ENCODE measurements around the gene SLCO4A1.

Gene SLCO4A1

GRCh38 chr20:62712606-62713005, 70.3 kb downstream of the SLCO4A1 start:
- TF ChIP-seq ZC3H10 (CRISPR knock-in tag; IDR thresholded peaks at IDR 0.05) (no peak), SNAI2 (CRISPR knock-in tag; IDR thresholded peaks at IDR 0.05) (no peak), ZNF70 (CRISPR knock-in tag; IDR thresholded peaks at IDR 0.05) (no peak), TCF4 (CRISPR knock-in tag; IDR thresholded peaks at IDR 0.05; ENCODE audit: borderline replicate concordance) (no peak), ZFP3 (CRISPR knock-in tag; IDR thresholded peaks at IDR 0.05) (no peak), TSHZ2 (CRISPR knock-in tag; IDR thresholded peaks at IDR 0.05) (no peak), ISL1 (CRISPR knock-in tag; IDR thresholded peaks at IDR 0.05) (no peak), ZNF8 (CRISPR knock-in tag; IDR thresholded peaks at IDR 0.05) (no peak), RARB (CRISPR knock-in tag; IDR thresholded peaks at IDR 0.05) (no peak), CSDC2 (CRISPR knock-in tag; IDR thresholded peaks at IDR 0.05) (no peak), GLIS3 (CRISPR knock-in tag; IDR thresholded peaks at IDR 0.05) (no peak), BACH2 (CRISPR knock-in tag; IDR thresholded peaks at IDR 0.05; ENCODE audit: borderline replicate concordance) (no peak), ESRRG (CRISPR knock-in tag; IDR thresholded peaks at IDR 0.05) (no peak)
- TF ChIP-seq, protein P1, sequence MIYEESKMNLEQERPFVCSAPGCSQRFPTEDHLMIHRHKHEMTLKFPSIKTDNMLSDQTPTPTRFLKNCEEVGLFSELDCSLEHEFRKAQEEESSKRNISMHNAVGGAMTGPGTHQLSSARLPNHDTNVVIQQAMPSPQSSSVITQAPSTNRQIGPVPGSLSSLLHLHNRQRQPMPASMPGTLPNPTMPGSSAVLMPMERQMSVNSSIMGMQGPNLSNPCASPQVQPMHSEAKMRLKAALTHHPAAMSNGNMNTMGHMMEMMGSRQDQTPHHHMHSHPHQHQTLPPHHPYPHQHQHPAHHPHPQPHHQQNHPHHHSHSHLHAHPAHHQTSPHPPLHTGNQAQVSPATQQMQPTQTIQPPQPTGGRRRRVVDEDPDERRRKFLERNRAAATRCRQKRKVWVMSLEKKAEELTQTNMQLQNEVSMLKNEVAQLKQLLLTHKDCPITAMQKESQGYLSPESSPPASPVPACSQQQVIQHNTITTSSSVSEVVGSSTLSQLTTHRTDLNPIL (CRISPR knock-in tag; IDR thresholded peaks at IDR 0.05; ENCODE audit: low read depth): no peak
- TF ChIP-seq, protein P2, sequence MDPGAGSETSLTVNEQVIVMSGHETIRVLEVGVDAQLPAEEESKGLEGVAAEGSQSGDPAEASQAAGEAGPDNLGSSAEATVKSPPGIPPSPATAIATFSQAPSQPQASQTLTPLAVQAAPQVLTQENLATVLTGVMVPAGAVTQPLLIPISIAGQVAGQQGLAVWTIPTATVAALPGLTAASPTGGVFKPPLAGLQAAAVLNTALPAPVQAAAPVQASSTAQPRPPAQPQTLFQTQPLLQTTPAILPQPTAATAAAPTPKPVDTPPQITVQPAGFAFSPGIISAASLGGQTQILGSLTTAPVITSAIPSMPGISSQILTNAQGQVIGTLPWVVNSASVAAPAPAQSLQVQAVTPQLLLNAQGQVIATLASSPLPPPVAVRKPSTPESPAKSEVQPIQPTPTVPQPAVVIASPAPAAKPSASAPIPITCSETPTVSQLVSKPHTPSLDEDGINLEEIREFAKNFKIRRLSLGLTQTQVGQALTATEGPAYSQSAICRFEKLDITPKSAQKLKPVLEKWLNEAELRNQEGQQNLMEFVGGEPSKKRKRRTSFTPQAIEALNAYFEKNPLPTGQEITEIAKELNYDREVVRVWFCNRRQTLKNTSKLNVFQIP (CRISPR knock-in tag; IDR thresholded peaks at IDR 0.05; ENCODE audit: borderline replicate concordance, low read depth): no peak
- ATAC-seq: no peak

GRCh38 chr20:62714006-62714405, 71.7 kb downstream of the SLCO4A1 start:
- TF ChIP-seq, protein P2 (CRISPR knock-in tag; IDR thresholded peaks at IDR 0.05; ENCODE audit: borderline replicate concordance, low read depth): no peak
- TF ChIP-seq PPARA (CRISPR knock-in tag; IDR thresholded peaks at IDR 0.05; ENCODE audit: borderline replicate concordance) (no peak), CSDC2 (CRISPR knock-in tag; IDR thresholded peaks at IDR 0.05) (no peak), TCF4 (CRISPR knock-in tag; IDR thresholded peaks at IDR 0.05; ENCODE audit: borderline replicate concordance) (no peak), ZNF70 (CRISPR knock-in tag; IDR thresholded peaks at IDR 0.05) (no peak), RARB (CRISPR knock-in tag; IDR thresholded peaks at IDR 0.05) (no peak), OSR1 (CRISPR knock-in tag; IDR thresholded peaks at IDR 0.05) (no peak), ZC3H10 (CRISPR knock-in tag; IDR thresholded peaks at IDR 0.05) (no peak), CSRNP3 (CRISPR knock-in tag; IDR thresholded peaks at IDR 0.05) (no peak)
- no peak for ATAC-seq

- no peak for ATAC-seq
- TF ChIP-seq CSDC2 (CRISPR knock-in tag; IDR thresholded peaks at IDR 0.05) (no peak), ZFP30 (CRISPR knock-in tag; IDR thresholded peaks at IDR 0.05) (no peak), SNAI2 (CRISPR knock-in tag; IDR thresholded peaks at IDR 0.05) (no peak), ZNF8 (CRISPR knock-in tag; IDR thresholded peaks at IDR 0.05) (no peak), ZC3H10 (CRISPR knock-in tag; IDR thresholded peaks at IDR 0.05) (no peak), TSHZ2 (CRISPR knock-in tag; IDR thresholded peaks at IDR 0.05) (no peak), ZNF565 (CRISPR knock-in tag; conservative IDR thresholded peaks at IDR 0.05; ENCODE audit: low read depth) (no peak), TOX (CRISPR knock-in tag; IDR thresholded peaks at IDR 0.05; ENCODE audit: borderline replicate concordance) (no peak), ZNF70 (CRISPR knock-in tag; IDR thresholded peaks at IDR 0.05) (no peak), ESRRG (CRISPR knock-in tag; IDR thresholded peaks at IDR 0.05) (no peak), RARB (CRISPR knock-in tag; IDR thresholded peaks at IDR 0.05) (no peak), OSR1 (CRISPR knock-in tag; IDR thresholded peaks at IDR 0.05) (no peak), ISL1 (CRISPR knock-in tag; IDR thresholded peaks at IDR 0.05) (no peak)
- TF ChIP-seq, protein P2 (CRISPR knock-in tag; IDR thresholded peaks at IDR 0.05; ENCODE audit: borderline replicate concordance, low read depth): no peak
Measured at GRCh38 chr20:62714799-62715198, 72.5 kb downstream of the SLCO4A1 start.
